Stimulated activated CD4-positive, alpha-beta T cell treated with anti-CD3 and anti-CD28 coated beads, Interleukin-4, amount 100 ng/mL, for 48 hours (primary cell): Measurements from ENCODE around the gene PRXL2C.

Experiments
- DNase-seq, 2 donors: peaks; one replicate each; pipeline ENCODE4 v3.0.0-alpha.2; 2020; ENCODE audit warnings: low read depth in 2 of 2

PRXL2C gene

GRCh38 chr9:96612105-96612965 lies 42.8 kb downstream of the PRXL2C start:
- no peak for DNase-seq

GRCh38 chr9:96611302-96611701 lies 43.8 kb downstream of the PRXL2C start:
- no peak for DNase-seq

GRCh38 chr9:96609732-96610131 lies 45.4 kb downstream of the PRXL2C start:
- no peak for DNase-seq

GRCh38 chr9:96607971-96608370 lies 47.1 kb downstream of the PRXL2C start:
- DNase-seq = no peak

GRCh38 chr9:96605328-96605727 lies 49.8 kb downstream of the PRXL2C start:
- no peak for DNase-seq

- no peak for DNase-seq
Measured at GRCh38 chr9:96604004-96604319, 51.2 kb downstream of the PRXL2C start.

- DNase-seq = no peak
Measured at GRCh38 chr9:96603305-96604003, 51.7 kb downstream of the PRXL2C start.

GRCh38 chr9:96599298-96599697 lies 55.8 kb downstream of the PRXL2C start:
- DNase-seq = no peak

GRCh38 chr9:96596601-96597111 lies 58.5 kb downstream of the PRXL2C start:
- no peak for DNase-seq
